Activated naive CD4-positive, alpha-beta T cell treated with anti-CD3 and anti-CD28 coated beads, Interleukin-2, amount 10 ng/mL, durations not matched to agents 5 hours and 36 hours (primary cell): ENCODE data around the gene ARHGAP18. TPM values are rescaled to one million over a fixed set of nuclear protein-coding genes. Genes with fewer than 3 reads are reported as not detected.

Experiments used
- total RNA-seq, 2 experiments: library from RNA; stranded (reverse); gene quantifications; one replicate each; pipeline ENCODE4 v1.2.3, GENCODE V29; 2021

ARHGAP18 gene, protein sequence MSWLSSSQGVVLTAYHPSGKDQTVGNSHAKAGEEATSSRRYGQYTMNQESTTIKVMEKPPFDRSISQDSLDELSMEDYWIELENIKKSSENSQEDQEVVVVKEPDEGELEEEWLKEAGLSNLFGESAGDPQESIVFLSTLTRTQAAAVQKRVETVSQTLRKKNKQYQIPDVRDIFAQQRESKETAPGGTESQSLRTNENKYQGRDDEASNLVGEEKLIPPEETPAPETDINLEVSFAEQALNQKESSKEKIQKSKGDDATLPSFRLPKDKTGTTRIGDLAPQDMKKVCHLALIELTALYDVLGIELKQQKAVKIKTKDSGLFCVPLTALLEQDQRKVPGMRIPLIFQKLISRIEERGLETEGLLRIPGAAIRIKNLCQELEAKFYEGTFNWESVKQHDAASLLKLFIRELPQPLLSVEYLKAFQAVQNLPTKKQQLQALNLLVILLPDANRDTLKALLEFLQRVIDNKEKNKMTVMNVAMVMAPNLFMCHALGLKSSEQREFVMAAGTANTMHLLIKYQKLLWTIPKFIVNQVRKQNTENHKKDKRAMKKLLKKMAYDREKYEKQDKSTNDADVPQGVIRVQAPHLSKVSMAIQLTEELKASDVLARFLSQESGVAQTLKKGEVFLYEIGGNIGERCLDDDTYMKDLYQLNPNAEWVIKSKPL
- total RNA-seq, result 10 to 100 TPM; 12.0 to 13.2 TPM

DNA sequence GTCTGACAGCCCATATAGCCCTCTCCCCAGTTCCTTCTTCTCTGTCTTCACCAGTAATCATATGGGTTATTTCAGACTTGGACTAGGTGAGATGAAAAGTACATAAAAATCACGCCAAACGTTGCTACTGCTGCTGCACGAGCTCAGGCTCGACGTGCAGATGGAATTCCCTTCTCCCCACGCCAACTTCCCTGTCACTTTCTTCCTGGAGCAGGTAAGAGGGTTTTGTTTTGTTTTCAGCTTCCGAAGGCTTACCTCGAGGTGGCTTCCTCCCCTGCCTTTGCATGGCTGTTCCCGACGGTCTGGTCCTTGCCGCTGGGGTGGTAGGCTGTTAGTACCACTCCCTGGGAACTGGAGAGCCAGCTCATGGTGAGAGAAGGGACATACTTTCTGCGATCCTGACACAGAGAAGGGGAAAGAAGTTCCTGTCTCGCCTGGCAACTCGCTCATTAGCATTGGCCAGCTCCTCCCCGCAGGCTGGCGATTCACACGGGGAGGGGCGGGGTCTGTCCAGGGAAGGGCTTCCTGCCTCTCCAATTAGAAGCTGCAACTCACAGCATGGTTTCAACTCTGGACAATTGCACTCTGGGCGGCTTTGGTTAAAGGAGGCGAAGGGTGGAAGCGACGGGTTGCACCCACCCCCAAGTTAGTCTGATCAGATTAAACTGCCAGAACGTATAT lies at the start of gene ARHGAP18:
TSS of gene ARHGAP18 (minus strand) at position 409 of the 681 bp plus-strand sequence. CDS start at position 368, 41 bp downstream.

Other genes with a start within 250 kb of the ARHGAP18 start
- gene TMEM244, start 151.1 kb upstream of the ARHGAP18 start, total RNA-seq, result not detected